C4-2B (cell line): ENCODE results near the gene C2CD4A.

ENCODE experiments used
- CTCF ChIP-seq: fragments of 450-650 bp; conservative IDR thresholded peaks from 2 replicates; pipeline ENCODE4 v1.5.1; 2017; ENCODE audit warnings: mild to moderate bottlenecking
- ZFX ChIP-seq: fragments of 450-650 bp; IDR thresholded peaks from 2 replicates; pipeline ENCODE4 v1.6.1; 2017

DNA sequence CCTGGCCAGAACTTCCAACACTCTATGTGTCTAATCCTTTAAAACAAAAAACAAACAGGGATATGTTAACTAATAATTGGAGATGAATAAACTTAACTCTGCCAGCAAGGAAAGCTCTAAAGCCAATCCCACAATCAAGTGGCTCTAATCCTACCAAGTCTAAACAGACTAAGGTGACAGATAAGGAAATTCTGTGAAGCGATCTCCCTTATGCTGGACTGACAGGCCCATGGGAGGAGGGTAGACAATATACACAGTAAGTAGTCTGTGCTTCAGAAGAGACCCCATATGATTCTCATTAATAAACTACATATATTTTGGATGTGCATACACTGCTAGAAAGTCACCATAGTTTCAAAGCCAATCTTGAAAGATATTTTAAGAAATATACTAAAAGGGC, 16.7 kb upstream of the C2CD4A start:
- TF ChIP-seq CTCF, result no peak
- TF ChIP-seq ZFX, result no peak
